H1 (cell line): Measurements from ENCODE around the gene RNASET2. TPM values are rescaled to one million over a fixed set of nuclear protein-coding genes. Genes with fewer than 3 reads are reported as not detected.

Source experiments
- CTCF ChIA-PET: fragments of 300-600 bp; sonication (Branson Sonifier 250); formaldehyde crosslinking; loops from one replicate; lab custom pipeline; 2021; ENCODE audit not compliant: partially characterized antibody; lab: Charles Lee
- POLR2A ChIA-PET: fragments of 300-600 bp; sonication (Branson Sonifier 250); formaldehyde crosslinking; loops from one replicate; lab custom pipeline; 2021; ENCODE audit warnings: inconsistent platforms; ENCODE audit not compliant: partially characterized antibody; lab: Charles Lee
- DNase-seq, 2 experiments: peaks; one replicate each; pipeline versions ENCODE4 v3.0.0 to v3.0.0-alpha.2; 2010 to 2022; ENCODE audit warnings: low spot score in 2 of 2, low read depth in 1 of 2, mixed read lengths in 1 of 2
- FAIRE-seq: peaks from 2 replicates; lab custom pipeline; 2011; peaks lifted over from hg19 to GRCh38; lab: Jason Lieb, UNC
- H2AFZ ChIP-seq: 2 replicates; pipeline ENCODE4 v1.8.1; 2012; ENCODE audit warnings: low read length, inconsistent platforms
- H2AK5ac ChIP-seq: 2 replicates; pipeline ENCODE4 v1.6.1; 2013; ENCODE audit warnings: low read depth, low read length
- H2BK120ac ChIP-seq: replicated peaks from 2 replicates; pipeline ENCODE3; 2013; ENCODE audit warnings: low read depth, low read length, inconsistent platforms
- H2BK12ac ChIP-seq: 2 replicates; pipeline ENCODE4 v1.6.1; 2013; ENCODE audit warnings: low read depth, low read length
- H2BK15ac ChIP-seq: 2 replicates; pipeline ENCODE4 v1.6.1; 2013; ENCODE audit warnings: low read length
- H2BK20ac ChIP-seq: 2 replicates; pipeline ENCODE4 v1.6.1; 2013; ENCODE audit warnings: low read length
- H2BK5ac ChIP-seq: 2 replicates; pipeline ENCODE4 v1.6.1; 2013; ENCODE audit warnings: low read depth, low read length
- H3K14ac ChIP-seq: 2 replicates; pipeline ENCODE4 v1.6.1; 2013; ENCODE audit warnings: inconsistent platforms; ENCODE audit not compliant: insufficient read length
- H3K18ac ChIP-seq: 2 replicates; pipeline ENCODE4 v1.6.1; 2013; ENCODE audit warnings: low read length; ENCODE audit errors: extremely low read depth
- H3K23ac ChIP-seq: 2 replicates; pipeline ENCODE4 v1.6.1; 2013; ENCODE audit warnings: inconsistent platforms; ENCODE audit not compliant: insufficient read length
- H3K23me2 ChIP-seq: 2 replicates; pipeline ENCODE4 v1.6.1; 2013; ENCODE audit warnings: low read depth, low read length
- H3K27ac ChIP-seq: 2 replicates; pipeline ENCODE4 v1.6.1; 2011; ENCODE audit warnings: low read depth, low read length, inconsistent platforms
- H3K27me3 ChIP-seq, 4 experiments: replicated peaks in 1 of 4; 1 replicate in 1 of 4; 2 replicates in 3 of 4; pipeline versions ENCODE4 v1.6.1 to v1.8.1; 2011 to 2013; ENCODE audit warnings: low read length in 3 of 4, mild to moderate bottlenecking in 3 of 4, inconsistent platforms in 2 of 4, mixed read lengths in 2 of 4, moderate library complexity in 1 of 4; ENCODE audit not compliant: control insufficient read depth in 3 of 4, insufficient read depth in 3 of 4; ENCODE audit errors: extremely low read depth in 1 of 4
- H3K36me3 ChIP-seq, 4 experiments: 2 replicates each; pipeline versions ENCODE4 v1.6.1 to v1.8.1; 2011 to 2013; ENCODE audit warnings: mild to moderate bottlenecking in 4 of 4, low read length in 3 of 4, moderate library complexity in 2 of 4, control low read depth in 1 of 4, inconsistent platforms in 1 of 4; ENCODE audit not compliant: insufficient read depth in 4 of 4, control insufficient read depth in 2 of 4
- H3K4ac ChIP-seq: replicated peaks from 2 replicates; pipeline ENCODE3; 2013; ENCODE audit warnings: low read length, low read depth, mixed read lengths, inconsistent platforms; ENCODE audit not compliant: insufficient read length
- H3K4me1 ChIP-seq, 4 experiments: replicated peaks in 1 of 4; 1 replicate in 1 of 4; 2 replicates in 3 of 4; pipeline versions ENCODE4 v1.6.1 to v1.8.1; 2011 to 2013; ENCODE audit warnings: low read length in 3 of 4, inconsistent platforms in 2 of 4, mixed read lengths in 1 of 4; ENCODE audit not compliant: insufficient read depth in 4 of 4, control insufficient read depth in 3 of 4
- H3K4me2 ChIP-seq, 2 experiments: 2 replicates each; pipeline versions ENCODE4 v1.6.1 to v1.8.1; 2011 to 2013; ENCODE audit warnings: low read depth in 2 of 2, low read length in 2 of 2, control low read depth in 1 of 2, inconsistent platforms in 1 of 2, mild to moderate bottlenecking in 1 of 2; ENCODE audit not compliant: insufficient read depth in 1 of 2
- H3K4me3 ChIP-seq, 4 experiments: fragments of 200-600, 300-600 bp in 1 of 4; sonication (generic), shearing (Covaris generic), sonication (Bioruptor Twin) in 1 of 4; 2 replicates each; pipeline versions ENCODE4 v1.5.1 to v1.8.1; 2011 to 2016; ENCODE audit warnings: low read length in 4 of 4, low read depth in 3 of 4, control low read depth in 2 of 4, inconsistent platforms in 2 of 4, mild to moderate bottlenecking in 2 of 4, mixed read lengths in 1 of 4, moderate library complexity in 1 of 4; ENCODE audit not compliant: insufficient read depth in 2 of 4; ENCODE audit errors: extremely low read depth in 1 of 4
- H3K56ac ChIP-seq: replicated peaks from 2 replicates; pipeline ENCODE3; 2013; ENCODE audit warnings: low read depth, mild to moderate bottlenecking, mixed read lengths, low read length, inconsistent platforms; ENCODE audit not compliant: insufficient read length
- H3K79me1 ChIP-seq: 2 replicates; pipeline ENCODE4 v1.6.1; 2013; ENCODE audit warnings: low read depth, low read length, control low read depth
- H3K79me2 ChIP-seq, 2 experiments: 2 replicates each; pipeline versions ENCODE4 v1.6.1 to v1.8.1; 2012 to 2013; ENCODE audit warnings: low read length in 2 of 2, mild to moderate bottlenecking in 2 of 2, inconsistent platforms in 1 of 2; ENCODE audit not compliant: insufficient read depth in 2 of 2, control insufficient read depth in 1 of 2
- H3K9ac ChIP-seq, 4 experiments: replicated peaks in 1 of 4; 1 replicate in 1 of 4; 2 replicates in 3 of 4; pipeline versions ENCODE4 v1.6.1 to v1.8.1; 2011 to 2013; ENCODE audit warnings: low read depth in 3 of 4, low read length in 3 of 4, control low read depth in 2 of 4, mild to moderate bottlenecking in 2 of 4, moderate library complexity in 2 of 4, inconsistent platforms in 1 of 4; ENCODE audit errors: extremely low read depth in 1 of 4
- H3K9me3 ChIP-seq, 2 experiments: 2 replicates each; pipeline versions ENCODE4 v1.6.1 to v1.8.1; 2012 to 2013; ENCODE audit warnings: mild to moderate bottlenecking in 2 of 2, moderate library complexity in 2 of 2, control low read depth in 1 of 2, inconsistent platforms in 1 of 2, low read depth in 1 of 2, low read length in 1 of 2, mixed read lengths in 1 of 2; ENCODE audit not compliant: insufficient read depth in 2 of 2
- H4K20me1 ChIP-seq, 2 experiments: replicated peaks in 1 of 2; 2 replicates each; pipeline versions ENCODE3 to v1.8.1; 2011 to 2013; ENCODE audit warnings: inconsistent platforms in 2 of 2, low read length in 2 of 2, mild to moderate bottlenecking in 1 of 2; ENCODE audit not compliant: insufficient read depth in 2 of 2, control insufficient read depth in 1 of 2
- H4K5ac ChIP-seq: 2 replicates; pipeline ENCODE4 v1.6.1; 2013; ENCODE audit warnings: low read length, low read depth, mixed read lengths, inconsistent platforms; ENCODE audit not compliant: insufficient read length
- H4K8ac ChIP-seq: 2 replicates; pipeline ENCODE4 v1.8.0; 2013; ENCODE audit warnings: mild to moderate bottlenecking, moderate library complexity, low read length, inconsistent platforms; ENCODE audit not compliant: insufficient read depth; ENCODE audit errors: extremely low read depth
- H4K91ac ChIP-seq: replicated peaks from 2 replicates; pipeline ENCODE3; 2013; ENCODE audit warnings: low read length, mixed read lengths, inconsistent platforms; ENCODE audit not compliant: insufficient read length
- CREB1 ChIP-seq: IDR thresholded peaks from 2 replicates; pipeline ENCODE4 v1.6.1; 2012; ENCODE audit warnings: inconsistent platforms
- EZH2 ChIP-seq: fragments of 200-600 bp; sonication (generic); IDR thresholded peaks from 2 replicates; pipeline ENCODE4 v1.7.1; 2012; ENCODE audit warnings: low read depth, mild to moderate bottlenecking, moderate library complexity, low read length, inconsistent platforms; ENCODE audit not compliant: severe bottlenecking
- KDM4A ChIP-seq: IDR thresholded peaks from one replicate; pipeline ENCODE4 v1.7.1; 2012; ENCODE audit warnings: low read depth, mild to moderate bottlenecking, moderate library complexity, low read length, inconsistent platforms; ENCODE audit not compliant: severe bottlenecking
- KDM5A ChIP-seq: fragments of 200-600 bp; IDR thresholded peaks from 2 replicates; pipeline ENCODE4 v1.7.1; 2012; ENCODE audit warnings: mild to moderate bottlenecking, low read length, inconsistent platforms, mixed read lengths
- POU5F1 ChIP-seq: IDR thresholded peaks from 2 replicates; pipeline ENCODE4 v1.6.1; 2011; ENCODE audit warnings: low read depth, mild to moderate bottlenecking, low read length, moderate library complexity
- RAD21 ChIP-seq, 2 experiments: IDR thresholded peaks in 1 of 2; conservative IDR thresholded peaks in 1 of 2; 2 replicates each; pipeline ENCODE4 v1.6.1; 2011; ENCODE audit warnings: low read depth in 2 of 2, low read length in 2 of 2, improper control_type of control experiment in 1 of 2, inconsistent platforms in 1 of 2, mild to moderate bottlenecking in 1 of 2, moderate library complexity in 1 of 2
- RBBP5 ChIP-seq: IDR thresholded peaks from 2 replicates; pipeline ENCODE4 v1.7.1; 2012; ENCODE audit warnings: low read depth, mild to moderate bottlenecking, inconsistent platforms, low read length, moderate library complexity, borderline replicate concordance
- SAP30 ChIP-seq: fragments of 300-600 bp; sonication (generic); IDR thresholded peaks from 2 replicates; pipeline ENCODE4 v1.7.1; 2012; ENCODE audit warnings: low read length, moderate library complexity, mild to moderate bottlenecking, inconsistent platforms; ENCODE audit not compliant: insufficient read depth, insufficient replicate concordance
- SIN3A ChIP-seq, 2 experiments: IDR thresholded peaks in 1 of 2; conservative IDR thresholded peaks in 1 of 2; 2 replicates each; pipeline ENCODE4 v1.6.1; 2011 to 2012; ENCODE audit warnings: low read length in 2 of 2, improper control_type of control experiment in 1 of 2, low read depth in 1 of 2, mild to moderate bottlenecking in 1 of 2
- SIX5 ChIP-seq: IDR thresholded peaks from 2 replicates; pipeline ENCODE4 v1.6.1; 2011; ENCODE audit warnings: mild to moderate bottlenecking, low read depth, low read length
- SP4 ChIP-seq: IDR thresholded peaks from 2 replicates; pipeline ENCODE4 v1.6.1; 2012; ENCODE audit warnings: low read length, inconsistent platforms
- SUZ12 ChIP-seq: fragments of 200-600 bp; sonication (generic); IDR thresholded peaks from 2 replicates; pipeline ENCODE4 v1.6.1; 2012; ENCODE audit warnings: mild to moderate bottlenecking, inconsistent platforms, low read length, moderate library complexity, mixed read lengths
- WGBS, 2 experiments: shearing (Covaris generic) in 1 of 2; methylation state at CpG; one replicate each; pipeline versions ENCODE4 v1.1.6 to v1.1.7; 2013 to 2015; ENCODE audit warnings: low lambda C conversion rate in 2 of 2, mixed read lengths in 2 of 2, inconsistent platforms in 1 of 2, low coverage in 1 of 2, missing lambda C conversion rate in 1 of 2; ENCODE audit not compliant: insufficient replicate concordance in 2 of 2, insufficient coverage in 1 of 2, insufficient read length in 1 of 2; ENCODE audit errors: extremely low coverage in 1 of 2, missing lambda C conversion rate in 1 of 2; 5-methylcytosine and 5-hydroxymethylcytosine counted together
- polyA plus RNA-seq, 7 experiments: library from polyadenylated mRNA; depleted of rRNA in 3 of 7; stranded (reverse) in 5 of 7; unstranded in 2 of 7; fragments of >200 nt in 5 of 7; fragments of 200-250 nt in 2 of 7; gene quantifications; 1 replicate in 5 of 7; 2 replicates in 1 of 7; 4 replicates in 1 of 7; pipeline versions ENCODE4 v1.2.1 to v1.2.3, GENCODE V29; 2011 to 2013; ENCODE audit warnings: missing spikeins in 2 of 7, mixed read lengths in 2 of 7
- total RNA-seq: library from RNA; stranded (reverse); fragmentation: NEBNext Ultra II Directional; extraction: Animal tissue kit (Norgen Biotek cat#: 25700); gene quantifications from 2 replicates; pipeline ENCODE4 v1.2.1, GENCODE V29; 2021
- TF ChIP-seq, protein P1 (sequence below): IDR thresholded peaks from 2 replicates; pipeline ENCODE4 v1.6.1; 2011; ENCODE audit warnings: low read depth, mild to moderate bottlenecking, low read length; ENCODE audit not compliant: insufficient read depth

The RNASET2 gene
- total and polyA plus RNA-seq, 2 of the 8 experiments (the other 6 are each of a cell fraction or from before 2014, with no cell fraction given): 15.7 to 22.9 TPM

DNA sequence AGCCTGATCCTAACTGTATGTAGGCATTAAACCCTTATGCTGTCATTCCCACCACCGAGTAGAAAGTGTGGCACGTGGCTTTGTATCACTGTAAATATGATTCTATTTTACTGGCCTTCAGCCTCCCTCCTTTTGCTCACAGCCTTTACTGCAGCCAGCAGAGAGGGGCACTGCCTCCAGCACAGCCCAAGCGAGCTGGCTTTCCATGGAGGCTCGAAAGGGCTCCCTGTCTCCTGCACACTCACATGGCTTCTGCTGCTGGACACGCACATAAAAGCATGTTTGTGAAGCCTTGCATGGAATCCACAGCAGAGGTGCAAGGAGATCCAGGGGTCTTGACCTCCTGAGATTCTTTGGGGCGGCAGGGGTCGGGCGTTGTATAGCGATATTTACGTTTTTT is 51.3 kb downstream of the RNASET2 start:
- H3K4me1 ChIP-seq: peaks cover 0 to 9% (median 6%) of the 10 kb centered on the region in 4 experiments; a peak in 6 of 7 replicates
- H3K56ac ChIP-seq: no peak overlapping the region
- H3K4me3 ChIP-seq: no peak overlapping the region
- CTCF ChIA-PET: interaction anchor here (1.7 to 3.2 kb wide), 3 partner anchors 28 to 84 kb away, joined by 4 to 15 read pairs (median 8); no protein-coding TSS in a partner anchor
- H4K20me1 ChIP-seq: no peaks in the 10 kb centered on the region
- no peak overlapping the region for H2BK15ac ChIP-seq
- FAIRE-seq (no peak), DNase-seq (no peak)
- no peak overlapping the region for H3K18ac ChIP-seq
- no peak overlapping the region for H2BK12ac ChIP-seq
- H3K27ac ChIP-seq: no peak overlapping the region
- H2AFZ ChIP-seq: no peak overlapping the region
- no peaks in the 10 kb centered on the region for H3K79me2 ChIP-seq
- no peak overlapping the region for H3K9ac ChIP-seq
- H2BK20ac ChIP-seq: no peak overlapping the region
- H2AK5ac ChIP-seq: no peak overlapping the region
- no peak overlapping the region for H2BK120ac ChIP-seq
- no peak overlapping the region for H3K4ac ChIP-seq
- H3K27me3 ChIP-seq: no peaks in the 10 kb centered on the region; a peak in 1 of 7 replicates
- no peaks in the 10 kb centered on the region for H3K79me1 ChIP-seq
- no peak overlapping the region for H3K4me2 ChIP-seq
- H3K9me3 ChIP-seq: no peaks in the 10 kb centered on the region
- H2BK5ac ChIP-seq: no peak overlapping the region
- H3K23ac ChIP-seq: no peak overlapping the region
- no peak overlapping the region for H4K91ac ChIP-seq
- no peak overlapping the region for H4K8ac ChIP-seq
- WGBS, 2 experiments: 85% methylated on average over 10 of the region's 10 CpGs; no CpG with 5 or more reads in 1 of the 2 experiments
- H3K14ac ChIP-seq: no peak overlapping the region
- POLR2A ChIA-PET: interaction anchor here (0.6 kb wide), 1 partner anchor 19 kb away, joined by 3 read pairs; no protein-coding TSS in a partner anchor
- H3K36me3 ChIP-seq: no peaks in the 10 kb centered on the region
- no peaks in the 10 kb centered on the region for H3K23me2 ChIP-seq
- H4K5ac ChIP-seq: no peak overlapping the region
- TF ChIP-seq SUZ12 (no peak), CREB1 (no peak), RBBP5 (no peak), SIN3A (conservative IDR thresholded peaks at IDR 0.05 in 1 of 2, IDR thresholded peaks at IDR 0.05 in 1 of 2; ENCODE audit: low read depth in 1 of 2, low read length in 2 of 2) (no peak), SAP30 (no peak), KDM5A (no peak), SP4 (no peak), EZH2 (no peak), RAD21 (IDR thresholded peaks at IDR 0.05 in 1 of 2, conservative IDR thresholded peaks at IDR 0.05 in 1 of 2; ENCODE audit: low read depth in 2 of 2, low read length in 2 of 2) (no peak), KDM4A (no peak), POU5F1 (no peak), SIX5 (no peak)
- TF ChIP-seq, protein P1, sequence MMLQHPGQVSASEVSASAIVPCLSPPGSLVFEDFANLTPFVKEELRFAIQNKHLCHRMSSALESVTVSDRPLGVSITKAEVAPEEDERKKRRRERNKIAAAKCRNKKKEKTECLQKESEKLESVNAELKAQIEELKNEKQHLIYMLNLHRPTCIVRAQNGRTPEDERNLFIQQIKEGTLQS: no peak
